GM21786 (cell line): Measurements from ENCODE around the gene ACTL7A.
"Not testable (repeated sequence)": the region's sequence is repeated elsewhere in the genome, so short reads cannot be mapped to it uniquely, and the experiment has no call there.

Experiments
- ATAC-seq: cut with Tn5 transposase; IDR thresholded peaks from one replicate; pipeline ENCODE4 v1.9.1; 2021; ENCODE audit not compliant: unreplicated experiment

The ACTL7A gene

DNA sequence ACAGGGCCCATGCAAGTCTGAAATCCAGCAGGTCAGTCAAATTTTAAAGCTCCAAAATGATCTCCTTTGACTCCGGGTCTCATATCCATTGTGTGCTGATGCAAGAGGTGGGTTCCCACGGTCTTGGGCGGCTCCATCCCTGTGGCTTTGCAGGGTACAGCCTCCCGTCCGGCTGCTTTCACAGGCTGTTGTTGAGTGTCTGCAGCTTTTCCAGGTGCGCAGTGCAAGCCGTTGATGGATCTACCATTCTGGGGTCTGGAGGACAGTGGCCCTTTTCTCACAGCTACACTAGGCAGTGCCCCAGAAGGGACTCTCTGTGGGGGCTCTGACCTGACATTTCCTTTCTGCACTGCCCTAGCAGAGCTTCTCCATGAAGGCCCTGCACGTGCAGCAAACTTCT, 13.8 kb upstream of the ACTL7A start:
- not testable (repeated sequence) for ATAC-seq

GRCh38 chr9:108850293-108850897, 11.7 kb upstream of the ACTL7A start:
- ATAC-seq = peak; percentile 50

GRCh38 chr9:108851138-108851537, 10.9 kb upstream of the ACTL7A start:
- ATAC-seq = no peak

DNA sequence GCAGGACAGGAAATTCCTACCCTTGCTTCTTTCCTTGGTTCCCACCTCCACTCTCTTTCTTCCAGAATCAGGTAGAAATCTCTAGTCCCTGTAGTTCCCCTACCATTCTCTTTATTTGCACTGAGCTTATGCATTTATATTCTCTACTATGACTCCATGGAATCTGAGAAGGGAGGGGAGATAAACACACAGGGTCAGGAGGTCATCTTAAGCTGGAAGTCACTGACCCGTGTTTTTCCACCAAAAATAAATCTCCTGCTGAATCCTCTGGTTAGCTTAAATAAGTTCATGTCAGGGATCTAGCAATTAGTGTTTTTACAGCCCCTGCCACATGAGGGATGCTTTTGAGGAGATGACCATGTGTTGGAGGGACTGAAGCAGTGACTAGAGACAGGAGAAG, 10.0 kb upstream of the ACTL7A start:
- no peak for ATAC-seq

DNA sequence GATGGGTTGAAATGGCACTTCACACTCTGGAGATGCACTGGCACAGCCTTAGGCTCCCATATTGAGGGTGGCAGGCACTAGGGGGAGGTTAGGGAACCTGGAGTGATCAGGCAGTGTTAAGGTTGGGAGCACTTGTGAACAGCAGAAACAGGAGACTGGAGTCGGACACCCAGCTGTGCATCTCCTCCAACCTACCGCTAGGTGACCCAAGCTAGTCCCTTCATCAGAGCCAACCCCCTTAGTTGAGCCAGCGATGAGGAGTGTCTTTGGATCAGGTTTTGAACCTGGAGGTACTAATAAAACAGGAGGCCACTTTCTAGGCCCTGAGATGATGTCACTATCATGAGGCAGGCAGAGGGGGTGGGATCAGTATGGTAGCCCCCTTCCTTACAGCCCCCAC, 8.0 kb upstream of the ACTL7A start:
- ATAC-seq = no peak

DNA sequence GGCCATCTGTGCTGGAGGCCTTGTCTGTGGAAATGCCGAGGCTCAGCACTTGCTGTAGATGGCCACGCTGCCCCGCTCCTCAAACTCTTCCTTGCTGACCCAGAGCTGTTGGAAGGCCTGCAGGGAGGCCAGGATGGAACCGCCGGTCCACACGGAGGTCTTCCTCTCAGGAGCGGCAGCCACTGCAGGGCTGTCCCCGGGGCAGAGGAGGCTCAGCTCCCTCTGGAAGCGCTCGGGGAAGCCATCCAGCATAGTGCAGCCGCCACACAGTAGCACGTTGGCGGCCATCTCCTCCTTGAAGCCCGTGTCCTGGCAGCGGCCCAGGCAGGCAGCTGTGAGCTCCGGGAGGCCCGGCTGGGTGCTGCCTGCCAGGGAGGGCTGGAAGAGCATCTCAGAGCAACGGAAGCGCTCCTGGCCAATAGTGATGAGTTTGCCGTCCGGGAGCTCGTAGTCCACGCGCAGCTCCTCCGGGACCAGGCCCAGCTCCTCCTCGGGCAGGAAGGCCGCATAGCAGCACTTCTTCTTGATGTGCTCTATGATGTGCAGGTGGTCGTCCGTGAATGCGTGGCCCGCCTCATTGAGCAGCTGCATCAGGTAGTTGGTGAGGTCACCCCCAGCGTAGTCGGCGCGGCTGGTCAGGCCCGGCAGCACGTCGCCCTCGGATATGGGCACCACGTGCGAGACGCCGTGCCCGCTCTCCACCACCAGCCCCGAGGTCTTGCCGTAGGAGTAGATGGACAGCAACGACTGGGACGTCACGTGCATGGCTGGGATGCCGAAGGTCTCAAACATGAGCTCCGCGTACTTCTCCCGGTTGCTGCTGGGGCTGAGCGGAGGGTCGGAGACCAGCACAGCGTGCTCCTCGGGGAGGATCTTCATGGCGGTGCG, 7.2 kb upstream of the ACTL7A start:
- no peak for ATAC-seq

- ATAC-seq = no peak
Measured at GRCh38 chr9:108855529-108855886, 6.6 kb upstream of the ACTL7A start.

- ATAC-seq = no peak
Measured at GRCh38 chr9:108855888-108856287, 6.2 kb upstream of the ACTL7A start, which contains the start of gene ACTL7B. ACTL7B (minus strand) TSS chr9:108855986; CDS start chr9:108855930, 56 bp downstream.

- ATAC-seq = no peak
Measured at GRCh38 chr9:108857572-108857971, 4.5 kb upstream of the ACTL7A start.

DNA sequence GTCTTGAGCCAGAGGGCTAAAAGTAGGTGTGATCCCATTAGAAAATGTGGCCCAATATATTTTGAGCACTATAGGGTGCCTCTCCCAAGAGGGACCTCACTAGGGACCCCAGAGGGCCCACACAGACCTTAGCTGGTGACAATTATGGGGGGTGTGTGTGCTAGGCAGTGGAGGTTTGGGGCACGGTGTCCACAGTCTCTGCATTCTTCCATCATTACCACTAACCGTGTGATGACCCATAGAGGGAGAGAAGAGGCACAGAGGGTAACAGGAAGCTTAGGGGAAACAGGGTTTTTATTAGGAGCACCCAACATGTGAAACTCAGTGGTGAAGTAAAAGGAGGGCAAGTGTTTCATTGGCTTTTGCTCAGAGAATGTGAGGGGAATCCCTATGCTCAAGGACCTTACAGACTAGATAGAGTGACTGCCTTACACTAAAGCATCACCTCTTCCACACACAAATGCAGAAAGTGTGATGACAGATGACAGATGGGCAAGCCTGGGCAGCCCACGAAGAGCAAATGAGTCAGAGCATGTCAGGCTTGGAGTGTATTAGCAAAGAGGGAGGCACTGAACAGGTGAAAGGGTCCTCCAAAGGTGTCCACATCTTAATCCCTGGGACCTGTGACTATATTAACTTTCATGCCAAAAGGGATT, 2.5 kb upstream of the ACTL7A start:
- ATAC-seq = peak; percentile 78

DNA sequence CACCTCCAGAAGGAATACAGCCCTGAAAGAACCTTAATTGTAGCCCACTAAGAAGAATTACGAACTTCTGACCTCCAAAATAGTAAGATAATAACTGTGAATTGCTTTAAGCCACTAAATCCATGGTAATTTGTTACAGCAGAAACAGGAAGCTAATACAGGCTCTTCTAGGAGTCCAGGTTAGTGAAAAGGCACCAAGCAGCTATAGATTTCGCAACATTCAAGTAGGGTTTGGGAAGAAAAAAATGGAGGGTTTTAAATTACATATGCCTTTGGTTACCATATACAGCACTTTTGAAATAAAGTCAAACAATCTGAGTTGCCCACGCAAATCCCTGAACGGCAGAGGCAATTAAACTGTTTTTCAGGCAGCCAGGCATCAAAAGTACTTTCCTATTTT, 1.7 kb upstream of the ACTL7A start:
- ATAC-seq = no peak

DNA sequence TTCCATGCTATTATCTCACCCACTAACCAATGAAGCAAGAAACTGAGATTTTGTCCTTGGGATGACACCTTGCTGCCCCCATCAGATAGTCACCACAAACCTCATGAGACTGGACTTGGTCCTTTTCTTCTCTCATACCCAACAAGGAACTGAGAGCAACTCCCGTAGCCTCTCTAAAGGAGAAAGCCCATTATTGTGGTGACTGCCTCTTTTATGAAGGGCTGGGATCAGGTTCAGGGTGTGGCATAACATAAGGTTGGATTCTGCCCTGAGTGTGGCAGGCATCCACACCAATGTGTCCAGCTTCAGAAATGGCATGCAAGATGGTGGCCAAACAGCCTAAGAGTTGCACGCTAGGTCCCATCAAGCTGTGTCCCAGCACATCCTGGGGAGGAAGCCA, 1.3 kb upstream of the ACTL7A start:
- ATAC-seq = no peak

GRCh38 chr9:108861464-108861863, 602 bp upstream of the ACTL7A start:
- ATAC-seq = no peak

- no peak for ATAC-seq
Measured at GRCh38 chr9:108863891-108864290, 1.8 kb downstream of the ACTL7A start.

- ATAC-seq = no peak
Measured at GRCh38 chr9:108864446-108864845, 2.4 kb downstream of the ACTL7A start.

DNA sequence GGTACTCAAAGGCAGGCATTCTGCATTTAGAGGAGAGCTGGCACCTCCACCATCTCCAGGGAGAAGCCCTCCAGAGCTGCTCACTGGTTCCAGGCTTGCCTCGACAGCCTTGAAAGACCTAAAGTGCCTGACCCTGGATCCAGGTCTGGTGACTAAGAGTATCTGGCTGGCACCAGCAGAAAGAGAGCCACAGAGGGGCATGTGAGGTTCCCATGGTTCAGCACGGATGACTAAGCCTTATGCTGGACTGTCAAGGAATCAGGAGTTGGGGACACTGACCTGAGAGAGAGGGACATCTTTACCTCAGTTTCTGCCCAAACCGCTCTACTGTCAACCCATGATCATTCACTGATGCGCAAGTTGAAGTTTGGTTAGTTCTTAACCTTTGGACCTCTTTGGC, 3.0 kb downstream of the ACTL7A start:
- ATAC-seq = no peak

DNA sequence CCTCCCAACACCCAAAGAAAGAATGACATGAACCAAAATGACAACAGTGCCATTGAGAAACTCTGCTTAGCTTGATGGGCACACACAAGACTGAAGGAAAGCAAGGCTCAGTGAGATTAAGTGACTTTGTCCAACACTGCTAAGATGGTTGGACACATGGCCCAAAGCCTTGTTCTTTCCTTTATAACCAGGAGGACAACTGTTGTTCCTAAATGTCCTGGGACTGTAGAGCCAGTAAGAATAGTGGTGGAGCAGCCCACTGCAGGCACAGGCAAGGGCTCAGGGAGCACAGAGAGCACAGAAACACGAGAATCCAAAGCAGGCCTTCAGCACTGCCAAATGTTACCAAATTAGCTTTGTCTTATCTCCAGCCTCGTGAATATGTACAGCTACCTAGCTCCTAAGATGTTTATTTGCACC, 3.9 kb downstream of the ACTL7A start:
- ATAC-seq = no peak

DNA sequence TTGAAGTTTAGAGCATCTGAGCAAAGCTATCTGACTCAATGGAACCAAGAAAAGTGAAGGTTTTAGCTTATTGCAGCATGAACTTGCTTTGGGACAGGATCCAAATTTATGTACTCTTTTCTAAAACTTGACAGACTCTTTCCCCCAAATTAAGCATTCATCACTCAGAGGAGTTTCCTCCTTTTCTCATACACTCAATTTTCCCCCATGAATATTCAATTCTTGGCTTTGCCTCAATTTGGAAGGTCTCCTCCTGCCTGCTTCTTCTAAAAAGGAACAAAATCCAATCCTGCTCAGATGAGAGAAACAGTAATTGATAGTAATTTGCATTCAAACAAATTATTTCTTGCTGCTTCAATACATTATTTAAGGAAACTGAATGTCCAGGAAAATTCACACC, 5.0 kb downstream of the ACTL7A start:
- ATAC-seq = no peak

GRCh38 chr9:108867829-108868228, 5.8 kb downstream of the ACTL7A start:
- no peak for ATAC-seq

DNA sequence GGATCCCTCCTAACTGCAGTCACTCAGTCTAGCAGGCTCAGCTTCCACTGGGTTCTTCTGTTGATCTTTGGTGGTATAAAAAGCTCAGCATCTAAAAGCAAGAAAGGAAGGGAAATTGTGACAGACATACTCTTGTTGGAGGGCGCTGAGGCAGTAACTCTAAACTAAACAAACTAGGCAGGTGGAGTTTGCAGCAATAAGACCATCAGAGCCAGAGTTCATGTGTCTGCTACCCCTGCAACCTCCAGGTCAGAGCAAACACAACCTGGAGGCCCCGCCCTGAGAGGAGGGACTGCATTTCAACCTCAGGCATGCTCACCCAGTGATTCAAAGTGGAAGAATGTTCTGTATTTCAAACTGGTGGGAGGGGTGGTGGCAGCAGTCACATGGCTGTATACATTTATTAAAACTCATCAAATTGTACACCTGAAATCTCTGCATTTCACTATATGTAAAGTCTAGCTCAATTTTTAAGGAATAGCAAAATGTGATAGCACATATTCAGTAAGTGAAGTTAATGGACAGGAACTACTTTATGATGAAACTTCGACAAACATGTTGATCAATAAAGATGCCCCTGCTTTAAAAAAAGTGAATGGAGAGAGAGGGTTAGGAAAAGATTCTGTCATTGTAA, 7.1 kb downstream of the ACTL7A start:
- no peak for ATAC-seq

- ATAC-seq = peak; percentile 53
Measured at GRCh38 chr9:108874058-108874788, 12.2 kb downstream of the ACTL7A start.
